AG04450 (cell line): ENCODE data around the gene GMPPB. TPM values are rescaled to one million over a fixed set of nuclear protein-coding genes. Genes with fewer than 3 reads are reported as not detected.
"Not testable (repeated sequence)": the region's sequence is repeated elsewhere in the genome, so short reads cannot be mapped to it uniquely, and the experiment has no call there.

Experiments
- CTCF ChIA-PET: fragments of 300-600, 350-600 bp; formaldehyde crosslinking; extraction: SDS; loops from one replicate; lab custom pipeline; 2022; ENCODE audit warnings: antibody characterized with exemption, inconsistent platforms; lab: Charles Lee
- POLR2A ChIA-PET: fragments of 350-600 bp; formaldehyde crosslinking; extraction: SDS; loops from one replicate; lab custom pipeline; 2021; ENCODE audit warnings: antibody characterized with exemption, inconsistent platforms; lab: Yijun Ruan, JAX
- DNase-seq: peaks from one replicate; pipeline ENCODE4 v3.0.0-alpha.2; 2011; ENCODE audit warnings: low read depth, low spot score
- H3K27ac ChIP-seq: one replicate; pipeline ENCODE4 v1.5.1; 2012; ENCODE audit warnings: low read depth, low read length, control low read depth
- H3K27me3 ChIP-seq: one replicate; pipeline ENCODE4 v1.6.0; 2012; ENCODE audit warnings: low read length; ENCODE audit not compliant: control insufficient read depth, insufficient read depth
- H3K4me3 ChIP-seq: 2 replicates; pipeline ENCODE4 v1.5.1; 2011; ENCODE audit warnings: mild to moderate bottlenecking, low read depth, low read length, control low read depth
- H3K9me3 ChIP-seq: 2 replicates; pipeline ENCODE4 v1.5.1; 2012; ENCODE audit warnings: low read length; ENCODE audit not compliant: control insufficient read depth, insufficient read depth
- polyA plus RNA-seq: library from polyadenylated mRNA; depleted of rRNA; stranded (reverse); fragments of >200 nt; gene quantifications from 2 replicates; pipeline ENCODE4 v1.2.3, GENCODE V29; 2011
- TF ChIP-seq, protein P1 (sequence below): IDR thresholded peaks from 2 replicates; pipeline ENCODE4 v1.5.1; 2011; ENCODE audit warnings: low read depth, low read length, control low read depth, inconsistent platforms

The GMPPB gene
- polyA plus RNA-seq, 1 experiment: 13.9 TPM

DNA sequence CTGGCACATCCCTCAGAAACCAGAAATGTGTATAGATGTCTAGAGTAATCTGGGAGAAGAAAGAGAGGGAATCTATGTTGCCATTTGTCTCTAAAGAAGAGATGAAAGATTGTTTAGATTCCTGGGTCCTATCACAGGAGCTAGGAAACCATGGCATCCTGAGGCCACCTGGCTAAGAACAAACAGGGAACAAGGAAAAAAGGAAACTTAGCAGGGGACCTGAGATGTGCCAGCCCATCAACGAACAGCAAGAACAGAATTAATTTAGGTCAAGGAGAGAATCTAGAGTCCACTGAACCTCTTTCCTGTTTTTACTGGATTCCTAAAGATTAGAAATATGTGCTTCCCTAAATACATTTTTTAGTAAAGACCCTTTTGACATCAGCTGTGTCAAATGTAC, 32.3 kb upstream of the GMPPB start:
- ChIA-PET POLR2A (no interaction called here), CTCF (interaction anchor here (0.6 kb wide), 1 partner anchor 83 kb away, joined by 3 read pairs; no protein-coding TSS in a partner anchor)
- TF ChIP-seq, protein P1, sequence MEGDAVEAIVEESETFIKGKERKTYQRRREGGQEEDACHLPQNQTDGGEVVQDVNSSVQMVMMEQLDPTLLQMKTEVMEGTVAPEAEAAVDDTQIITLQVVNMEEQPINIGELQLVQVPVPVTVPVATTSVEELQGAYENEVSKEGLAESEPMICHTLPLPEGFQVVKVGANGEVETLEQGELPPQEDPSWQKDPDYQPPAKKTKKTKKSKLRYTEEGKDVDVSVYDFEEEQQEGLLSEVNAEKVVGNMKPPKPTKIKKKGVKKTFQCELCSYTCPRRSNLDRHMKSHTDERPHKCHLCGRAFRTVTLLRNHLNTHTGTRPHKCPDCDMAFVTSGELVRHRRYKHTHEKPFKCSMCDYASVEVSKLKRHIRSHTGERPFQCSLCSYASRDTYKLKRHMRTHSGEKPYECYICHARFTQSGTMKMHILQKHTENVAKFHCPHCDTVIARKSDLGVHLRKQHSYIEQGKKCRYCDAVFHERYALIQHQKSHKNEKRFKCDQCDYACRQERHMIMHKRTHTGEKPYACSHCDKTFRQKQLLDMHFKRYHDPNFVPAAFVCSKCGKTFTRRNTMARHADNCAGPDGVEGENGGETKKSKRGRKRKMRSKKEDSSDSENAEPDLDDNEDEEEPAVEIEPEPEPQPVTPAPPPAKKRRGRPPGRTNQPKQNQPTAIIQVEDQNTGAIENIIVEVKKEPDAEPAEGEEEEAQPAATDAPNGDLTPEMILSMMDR: no peak
- DNase-seq: no peak
- no peak overlapping the region for H3K4me3 ChIP-seq
- no peak overlapping the region for H3K27ac ChIP-seq
- no peaks in the 10 kb centered on the region for H3K9me3 ChIP-seq
- H3K27me3 ChIP-seq: no peaks in the 10 kb centered on the region

DNA sequence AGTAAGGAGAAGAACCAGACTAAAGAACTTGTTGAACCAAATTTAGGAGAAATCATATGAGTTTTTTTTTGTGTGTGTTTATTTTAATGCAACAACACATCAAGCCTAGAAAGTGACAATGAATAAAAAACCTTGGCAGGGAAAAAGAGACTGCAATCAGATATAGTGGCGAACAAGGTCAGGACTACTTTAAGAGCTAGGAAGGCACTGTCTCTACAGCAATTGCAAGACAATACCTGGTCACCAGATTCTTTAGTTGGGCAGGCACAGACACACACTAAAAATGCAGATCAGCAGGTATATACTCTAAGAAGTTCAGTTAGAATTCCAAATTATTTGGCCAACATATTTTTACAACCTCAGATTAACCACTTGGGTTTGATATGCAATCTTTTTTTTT, 30.8 kb upstream of the GMPPB start:
- H3K9me3 ChIP-seq: no peaks in the 10 kb centered on the region
- DNase-seq: no peak
- H3K4me3 ChIP-seq: no peak overlapping the region
- TF ChIP-seq, protein P1: no peak
- ChIA-PET CTCF (no interaction called here), POLR2A (no interaction called here)
- no peak overlapping the region for H3K27ac ChIP-seq
- H3K27me3 ChIP-seq: no peaks in the 10 kb centered on the region

DNA sequence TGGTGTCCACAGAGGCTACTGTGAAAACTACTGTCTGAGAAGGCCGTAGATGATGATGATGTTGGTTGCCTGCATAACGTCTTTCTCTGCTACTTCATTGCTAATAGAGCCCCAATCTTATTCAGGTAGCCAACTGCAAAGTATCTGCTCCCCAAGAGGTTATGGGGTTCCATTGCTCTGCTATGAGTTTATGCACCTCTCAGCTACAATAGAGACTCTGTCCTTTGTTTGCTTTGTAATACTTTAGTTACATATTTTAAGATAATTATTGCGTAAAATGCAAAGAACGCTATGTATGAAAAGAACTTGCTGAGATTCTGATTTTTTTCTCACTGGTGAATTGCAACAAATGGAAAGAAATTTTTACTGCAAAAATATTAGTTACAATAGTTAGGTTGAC, 27.8 kb upstream of the GMPPB start:
- Histone ChIP-seq H3K27ac (no peak overlapping the region), H3K27me3 (no peaks in the 10 kb centered on the region), H3K9me3 (no peaks in the 10 kb centered on the region), H3K4me3 (no peak overlapping the region)
- ChIA-PET CTCF (no interaction called here), POLR2A (interaction anchor here (0.7 kb wide), 1 partner anchor 27 kb away, joined by 4 read pairs; no protein-coding TSS in a partner anchor)
- TF ChIP-seq, protein P1: no peak
- no peak for DNase-seq

DNA sequence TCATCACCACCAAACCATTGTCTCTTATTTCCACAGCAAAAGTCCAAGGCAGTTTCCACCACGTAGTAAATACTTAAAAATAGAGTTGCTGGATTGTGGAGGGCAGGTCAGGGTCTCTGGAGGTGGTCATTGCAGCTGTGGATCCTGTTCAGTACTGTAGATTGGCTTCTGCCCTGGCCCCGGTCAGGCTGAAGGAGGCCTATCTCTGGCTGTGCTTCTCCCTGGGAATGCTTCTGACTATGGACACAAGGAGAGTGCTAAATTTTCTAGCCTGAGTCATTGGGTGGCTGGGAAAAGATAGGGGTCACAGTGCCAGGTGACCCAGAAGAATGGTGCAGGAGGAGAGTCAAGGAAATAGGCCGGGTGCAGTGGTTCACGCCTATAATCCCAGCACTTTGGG, 26.3 kb upstream of the GMPPB start:
- H3K27ac ChIP-seq: no peak overlapping the region
- POLR2A ChIA-PET: no interaction called here

DNA sequence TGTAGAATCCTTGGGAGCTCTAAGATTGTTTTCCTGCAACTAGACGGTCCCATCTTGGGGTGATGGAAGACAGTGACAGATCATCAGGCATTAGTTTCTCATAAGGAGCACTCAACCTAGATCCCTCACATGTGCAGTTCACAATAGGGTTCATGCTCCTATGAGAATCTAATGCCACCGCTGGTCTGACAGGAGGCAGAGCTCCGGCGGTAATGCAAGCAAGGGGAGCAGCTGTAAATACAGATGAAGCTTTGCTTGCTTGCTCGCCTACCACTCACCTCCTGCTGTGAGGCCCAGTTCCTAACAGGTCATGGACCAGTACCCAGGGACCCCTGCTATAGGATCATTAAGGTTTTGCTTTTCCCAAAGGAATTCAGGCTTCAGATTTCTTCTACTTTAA, 25.1 kb upstream of the GMPPB start:
- H3K9me3 ChIP-seq, H3K27ac ChIP-seq, DNase-seq, H3K27me3 ChIP-seq, H3K4me3 ChIP-seq, POLR2A ChIA-PET: not testable (repeated sequence)
- CTCF ChIA-PET: interaction anchor here (1.3 kb wide), 1 partner anchor 91 kb away, joined by 4 read pairs; no protein-coding TSS in a partner anchor

More for the DNA sequence above, 26.3 kb upstream of the GMPPB start:
- TF ChIP-seq, protein P1: no peak
- CTCF ChIA-PET: interaction anchor here (0.6 to 0.9 kb wide), 2 partner anchors 10 to 31 kb away, joined by 3 to 4 read pairs; no protein-coding TSS in a partner anchor
- Histone ChIP-seq H3K9me3 (no peaks in the 10 kb centered on the region), H3K27me3 (no peaks in the 10 kb centered on the region), H3K4me3 (no peak overlapping the region)
- no peak for DNase-seq
